ENCODE data around the gene MAU2. TPM values are rescaled to one million over a fixed set of nuclear protein-coding genes. Genes with fewer than 3 reads are reported as not detected.

Gene MAU2
- total and polyA plus RNA-seq, 2 of the 8 experiments (the other 6 are each of a cell fraction or from before 2014, with no cell fraction given) = 32.0 to 40.8 TPM

DNA sequence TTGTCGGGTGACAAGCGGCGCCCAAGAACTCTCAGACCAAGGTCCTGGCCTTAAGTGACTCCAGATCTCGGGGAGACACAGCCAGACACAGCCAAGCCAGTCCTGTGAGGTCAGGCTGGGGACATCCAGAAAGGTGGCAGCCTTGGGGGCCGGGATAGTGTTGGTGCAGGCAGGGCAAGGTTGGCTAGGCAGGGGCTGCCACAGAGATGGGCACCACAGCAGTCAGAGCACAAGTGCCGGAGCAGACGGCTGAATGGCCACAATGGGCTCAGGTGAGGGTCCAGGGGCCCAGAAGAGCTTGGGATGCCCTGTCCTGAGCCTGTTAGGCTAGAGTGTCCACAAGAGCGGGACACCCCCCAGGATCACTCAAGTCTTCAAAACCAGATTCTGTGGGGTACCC is 32.2 kb downstream of the MAU2 start:
- Histone ChIP-seq H4K8ac (ENCODE audit: extremely low read depth, insufficient read depth, low read length) (no peak overlapping the region), H3K4me2 (ENCODE audit: insufficient read depth in 1 of 2, low read depth in 2 of 2, low read length in 2 of 2) (no peak overlapping the region), H2BK5ac (ENCODE audit: low read depth, low read length) (no peak overlapping the region), H2AK5ac (ENCODE audit: low read depth, low read length) (no peak overlapping the region), H2BK15ac (ENCODE audit: low read length) (no peak overlapping the region), H3K79me2 (ENCODE audit: control insufficient read depth in 1 of 2, insufficient read depth in 2 of 2, low read length in 2 of 2) (no peaks in the 10 kb centered on the region), H3K79me1 (ENCODE audit: low read depth, low read length) (no peaks in the 10 kb centered on the region), H3K27me3 (replicated peaks in 1 of 4; ENCODE audit: control insufficient read depth in 3 of 4, extremely low read depth in 1 of 4, insufficient read depth in 3 of 4, low read length in 3 of 4) (no peaks in the 10 kb centered on the region), H3K4me1 (replicated peaks in 1 of 4; ENCODE audit: control insufficient read depth in 3 of 4, insufficient read depth in 4 of 4, low read length in 3 of 4) (no peaks in the 10 kb centered on the region), H3K9ac (replicated peaks in 1 of 4; ENCODE audit: extremely low read depth in 1 of 4, low read depth in 3 of 4, low read length in 3 of 4) (no peak overlapping the region), H2AFZ (ENCODE audit: low read length) (no peak overlapping the region), H3K4ac (replicated peaks; ENCODE audit: insufficient read length, low read depth, low read length) (no peak overlapping the region), H3K23ac (ENCODE audit: insufficient read length) (no peak overlapping the region), H3K27ac (ENCODE audit: low read depth, low read length) (no peak overlapping the region), H2BK12ac (ENCODE audit: low read depth, low read length) (no peak overlapping the region), H4K20me1 (replicated peaks in 1 of 2; ENCODE audit: control insufficient read depth in 1 of 2, insufficient read depth in 2 of 2, low read length in 2 of 2) (peaks cover 3 to 5% of the 10 kb centered on the region in 2 experiments), H2BK20ac (ENCODE audit: low read length) (no peak overlapping the region), H3K18ac (ENCODE audit: extremely low read depth, low read length) (no peak overlapping the region), H4K91ac (replicated peaks; ENCODE audit: insufficient read length, low read length) (no peak overlapping the region), H4K5ac (ENCODE audit: insufficient read length, low read depth, low read length) (no peak overlapping the region), H2BK120ac (replicated peaks; ENCODE audit: low read depth, low read length) (no peak overlapping the region), H3K9me3 (ENCODE audit: insufficient read depth in 2 of 2, low read depth in 1 of 2, low read length in 1 of 2) (no peaks in the 10 kb centered on the region), H3K14ac (ENCODE audit: insufficient read length) (no peak overlapping the region), H3K56ac (replicated peaks; ENCODE audit: insufficient read length, low read depth, low read length) (no peak overlapping the region), H3K23me2 (ENCODE audit: low read depth, low read length) (no peaks in the 10 kb centered on the region), H3K36me3 (ENCODE audit: control insufficient read depth in 2 of 4, insufficient read depth in 4 of 4, low read length in 3 of 4) (peaks cover 14 to 58% (median 34%) of the 10 kb centered on the region in 4 experiments), H3K4me3 (ENCODE audit: extremely low read depth in 1 of 4, insufficient read depth in 2 of 4, low read depth in 3 of 4, low read length in 4 of 4) (no peak overlapping the region)
- DNase-seq (ENCODE audit: low read depth in 1 of 2, low spot score in 2 of 2) (no peak), FAIRE-seq (no peak)
- CTCF ChIA-PET (ENCODE audit: partially characterized antibody) = interaction anchor here (0.6 to 5.1 kb wide), 3 partner anchors 11 to 136 kb away, joined by 3 to 24 read pairs (median 3); no protein-coding TSS in a partner anchor
- TF ChIP-seq SIX5 (IDR thresholded peaks at IDR 0.05; ENCODE audit: low read depth, low read length) (no peak), BRCA1 (IDR thresholded peaks at IDR 0.05; ENCODE audit: low read depth, low read length) (no peak), RBBP5 (IDR thresholded peaks at IDR 0.05; ENCODE audit: borderline replicate concordance, low read depth, low read length) (no peak)
- POLR2A ChIA-PET (ENCODE audit: partially characterized antibody) = interaction anchor here (0.9 kb wide), 1 partner anchor 44 kb away, joined by 4 read pairs; no protein-coding TSS in a partner anchor
- 96% methylated on average over 8 of the region's 8 CpGs; no CpG with 5 or more reads in 1 of the 2 experiments for WGBS, 2 experiments (ENCODE audit: extremely low coverage in 1 of 2, insufficient coverage in 1 of 2, insufficient read length in 1 of 2, insufficient replicate concordance in 2 of 2, low coverage in 1 of 2, low lambda C conversion rate in 2 of 2, missing lambda C conversion rate in 1 of 2)
